ENCODE results near the gene RTN4RL2.

Gene RTN4RL2

GRCh38 chr11:57462597-57462996 is 2.3 kb downstream of the RTN4RL2 start:
- DNase-seq (ENCODE audit: low spot score), result no peak

- no peak for DNase-seq (ENCODE audit: low spot score)
These were observed 3.6 kb downstream of the RTN4RL2 start for GRCh38 chr11:57463671-57464538.

- no peak for DNase-seq (ENCODE audit: low spot score)
These were observed 4.3 kb downstream of the RTN4RL2 start for GRCh38 chr11:57464539-57465181.

GRCh38 chr11:57466680-57467079 is 6.4 kb downstream of the RTN4RL2 start:
- DNase-seq (ENCODE audit: low spot score), result no peak

GRCh38 chr11:57467508-57468157 is 7.3 kb downstream of the RTN4RL2 start:
- DNase-seq (ENCODE audit: low spot score), result no peak

- DNase-seq (ENCODE audit: low spot score), result no peak
These were observed 7.9 kb downstream of the RTN4RL2 start for GRCh38 chr11:57468276-57468675.

- DNase-seq (ENCODE audit: low spot score), result no peak
These were observed 8.9 kb downstream of the RTN4RL2 start for GRCh38 chr11:57469268-57469667.

GRCh38 chr11:57471496-57471895 is 11.2 kb downstream of the RTN4RL2 start:
- DNase-seq (ENCODE audit: low spot score), result no peak

DNA sequence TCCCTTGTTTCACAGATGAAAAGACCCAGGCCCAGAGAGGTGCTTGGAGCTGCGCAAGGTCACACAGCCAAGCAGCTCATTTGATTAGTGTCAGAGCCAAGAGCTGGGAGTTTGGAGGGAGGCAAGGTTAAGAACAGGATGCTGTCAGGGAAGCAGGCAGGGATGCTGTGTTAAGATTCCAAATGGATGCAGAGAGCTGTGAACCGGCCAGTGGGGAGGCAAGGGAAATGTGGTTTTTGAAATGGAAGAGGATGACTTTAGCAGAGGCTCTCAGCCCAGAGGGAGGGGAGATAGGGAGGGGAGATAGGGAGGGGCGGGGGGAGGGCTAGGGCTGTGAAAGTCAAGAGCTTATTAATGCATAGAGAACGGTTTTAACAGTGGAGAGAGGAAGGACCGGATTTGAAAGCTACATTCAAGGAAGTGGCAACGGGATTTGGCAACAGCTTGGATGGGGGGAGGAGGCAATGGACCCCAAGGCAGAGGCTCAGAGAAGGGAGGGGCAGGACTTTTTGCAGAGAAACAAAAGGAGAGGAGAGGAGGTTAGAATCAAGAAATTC is 13.0 kb downstream of the RTN4RL2 start:
- DNase-seq (ENCODE audit: low spot score), result no peak

GRCh38 chr11:57474017-57474802 is 13.9 kb downstream of the RTN4RL2 start:
- peak; percentile 55 for DNase-seq (ENCODE audit: low spot score)

- DNase-seq (ENCODE audit: low spot score), result no peak
These were observed 14.4 kb downstream of the RTN4RL2 start for GRCh38 chr11:57474803-57475115.

GRCh38 chr11:57475191-57475590 is 14.9 kb downstream of the RTN4RL2 start:
- DNase-seq (ENCODE audit: low spot score), result no peak

DNA sequence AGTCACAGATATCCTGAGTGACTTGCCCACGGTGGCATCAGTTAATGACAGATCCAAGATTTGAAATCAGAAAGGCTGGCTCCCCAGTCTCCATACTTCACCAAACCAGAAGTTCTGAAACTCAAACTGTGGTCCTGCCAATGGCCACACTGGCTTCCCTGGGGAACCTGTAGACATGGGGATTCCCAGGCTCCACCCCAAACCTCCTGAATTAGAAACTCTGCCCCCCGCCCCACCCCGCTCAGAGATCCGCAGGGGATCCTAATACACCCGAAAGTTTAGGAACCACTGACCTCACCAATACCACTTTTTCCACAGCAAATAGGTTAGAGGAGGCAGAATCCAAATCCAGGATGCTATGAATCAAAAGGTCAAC is 15.3 kb downstream of the RTN4RL2 start:
- no peak for DNase-seq (ENCODE audit: low spot score)

GRCh38 chr11:57476047-57476756 is 15.9 kb downstream of the RTN4RL2 start:
- DNase-seq (ENCODE audit: low spot score), result no peak

GRCh38 chr11:57476757-57477506 is 16.6 kb downstream of the RTN4RL2 start:
- DNase-seq (ENCODE audit: low spot score), result no peak

DNA sequence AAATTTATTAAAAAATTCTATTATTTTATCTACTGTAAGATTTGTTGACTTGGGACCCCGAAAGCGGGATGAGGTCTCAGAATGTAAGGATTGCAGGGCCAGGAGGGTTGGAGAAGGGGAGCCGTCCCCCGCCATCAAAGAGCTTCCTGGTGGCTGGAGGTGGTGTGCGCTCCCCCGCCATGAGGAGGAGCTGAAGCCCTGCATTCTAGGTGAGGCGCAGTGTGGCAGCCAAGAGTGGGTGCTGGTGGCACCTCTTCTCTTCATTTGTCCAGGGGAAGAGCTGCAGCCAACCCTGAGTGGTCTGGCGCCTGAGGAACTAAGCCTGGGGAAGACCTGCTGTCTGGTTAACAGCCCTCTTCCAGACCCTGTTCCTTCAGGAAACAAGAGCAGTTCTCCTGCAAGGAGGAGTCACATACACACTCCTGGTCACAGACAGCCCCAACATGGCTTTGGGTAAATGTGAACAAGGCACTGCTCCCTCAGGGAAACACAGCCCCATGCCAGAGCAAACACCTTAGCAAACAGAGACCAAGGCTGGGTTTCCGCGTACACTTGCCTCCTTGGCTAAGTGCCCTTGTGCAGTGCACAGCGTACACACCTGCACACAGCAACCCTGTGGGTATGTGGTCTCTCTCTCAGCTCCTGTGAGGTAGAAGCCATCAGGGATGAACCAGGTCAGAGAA is 17.3 kb downstream of the RTN4RL2 start:
- no peak for DNase-seq (ENCODE audit: low spot score)

- no peak for DNase-seq (ENCODE audit: low spot score)
These were observed 18.8 kb downstream of the RTN4RL2 start for GRCh38 chr11:57479021-57479663.

GRCh38 chr11:57479911-57480310 is 19.6 kb downstream of the RTN4RL2 start:
- DNase-seq (ENCODE audit: low spot score), result no peak

- DNase-seq (ENCODE audit: low spot score), result peak; percentile 58
These were observed 20.2 kb downstream of the RTN4RL2 start for GRCh38 chr11:57480409-57481137.
